Measurements from ENCODE around the gene KLHDC7B.

DNA sequence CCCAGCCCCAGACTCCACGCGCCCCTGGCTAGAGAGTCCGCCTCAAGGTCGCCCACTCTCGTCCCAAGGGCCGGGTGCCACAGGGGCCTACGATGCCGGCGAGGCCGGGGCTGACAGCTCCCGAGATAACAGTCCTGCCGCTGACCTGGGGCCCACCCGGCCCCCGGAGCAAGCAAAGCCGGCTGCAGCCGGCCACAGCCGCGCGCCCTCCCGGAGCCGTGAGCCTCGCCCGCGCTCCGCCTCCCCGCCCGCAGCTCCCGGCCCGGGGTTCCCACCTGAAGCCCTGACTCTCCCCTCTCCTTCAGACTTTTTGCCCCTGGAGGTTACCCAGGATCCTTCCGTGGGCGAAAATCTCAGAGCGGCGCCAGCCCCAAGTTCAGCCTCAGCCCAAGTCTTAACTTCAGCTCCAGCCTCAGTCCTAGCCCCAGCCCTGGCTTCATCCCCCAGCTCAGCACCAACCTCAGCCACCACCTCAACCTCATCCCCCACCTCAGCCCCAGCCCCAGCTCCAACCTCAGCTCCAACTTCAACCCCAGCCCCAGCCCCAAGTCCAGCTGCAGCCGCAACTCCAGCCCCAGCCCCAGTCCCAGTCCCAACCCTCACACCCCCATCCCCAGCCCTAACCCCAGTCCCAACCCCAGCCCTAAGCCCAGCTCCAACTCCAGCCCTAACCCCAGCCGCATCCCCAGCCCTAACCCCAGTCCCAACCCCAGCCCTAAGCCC, 1.7 kb downstream of the KLHDC7B start:
- TF ChIP-seq HDAC1 (CRISPR knock-in tag; IDR thresholded peaks at IDR 0.05) (no peak), SP2 (CRISPR knock-in tag; IDR thresholded peaks at IDR 0.05) (no peak), NONO (IDR thresholded peaks at IDR 0.05) (no peak), NONO (CRISPR knock-in tag; conservative IDR thresholded peaks at IDR 0.05) (no peak), ZNF790 (CRISPR knock-in tag; IDR thresholded peaks at IDR 0.05; ENCODE audit: borderline replicate concordance) (no peak)
- TF ChIP-seq, protein P1, sequence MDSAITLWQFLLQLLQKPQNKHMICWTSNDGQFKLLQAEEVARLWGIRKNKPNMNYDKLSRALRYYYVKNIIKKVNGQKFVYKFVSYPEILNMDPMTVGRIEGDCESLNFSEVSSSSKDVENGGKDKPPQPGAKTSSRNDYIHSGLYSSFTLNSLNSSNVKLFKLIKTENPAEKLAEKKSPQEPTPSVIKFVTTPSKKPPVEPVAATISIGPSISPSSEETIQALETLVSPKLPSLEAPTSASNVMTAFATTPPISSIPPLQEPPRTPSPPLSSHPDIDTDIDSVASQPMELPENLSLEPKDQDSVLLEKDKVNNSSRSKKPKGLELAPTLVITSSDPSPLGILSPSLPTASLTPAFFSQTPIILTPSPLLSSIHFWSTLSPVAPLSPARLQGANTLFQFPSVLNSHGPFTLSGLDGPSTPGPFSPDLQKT (CRISPR knock-in tag; IDR thresholded peaks at IDR 0.05; ENCODE audit: borderline replicate concordance) = no peak
- TF ChIP-seq, protein P2, sequence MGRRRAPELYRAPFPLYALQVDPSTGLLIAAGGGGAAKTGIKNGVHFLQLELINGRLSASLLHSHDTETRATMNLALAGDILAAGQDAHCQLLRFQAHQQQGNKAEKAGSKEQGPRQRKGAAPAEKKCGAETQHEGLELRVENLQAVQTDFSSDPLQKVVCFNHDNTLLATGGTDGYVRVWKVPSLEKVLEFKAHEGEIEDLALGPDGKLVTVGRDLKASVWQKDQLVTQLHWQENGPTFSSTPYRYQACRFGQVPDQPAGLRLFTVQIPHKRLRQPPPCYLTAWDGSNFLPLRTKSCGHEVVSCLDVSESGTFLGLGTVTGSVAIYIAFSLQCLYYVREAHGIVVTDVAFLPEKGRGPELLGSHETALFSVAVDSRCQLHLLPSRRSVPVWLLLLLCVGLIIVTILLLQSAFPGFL (CRISPR knock-in tag; IDR thresholded peaks at IDR 0.05) = no peak
